HepG2 (cell line): Measurements from ENCODE around the gene SNX9. TPM values are rescaled to one million over a fixed set of nuclear protein-coding genes. Genes with fewer than 3 reads are reported as not detected.

Experiments
- FOXK1 ChIP-seq: sonication (generic); formaldehyde crosslinking; IDR thresholded peaks from 2 replicates; pipeline ENCODE4 v1.4.0; 2020; ENCODE audit warnings: low read depth, missing genetic modification reagents, borderline replicate concordance
- IRF2 ChIP-seq: IDR thresholded peaks from 2 replicates; pipeline ENCODE4 v1.6.1; 2018; ENCODE audit warnings: missing genetic modification reagents, missing compliant biosample characterization
- JUND ChIP-seq: sonication (generic); formaldehyde crosslinking; IDR thresholded peaks from 2 replicates; pipeline ENCODE4 v1.8.0; 2022; ENCODE audit warnings: mild to moderate bottlenecking, missing genetic modification reagents
- NAIF1 ChIP-seq: sonication (generic); formaldehyde crosslinking; IDR thresholded peaks from 2 replicates; pipeline ENCODE4 v1.5.0; 2020; ENCODE audit warnings: mild to moderate bottlenecking, missing genetic modification reagents, borderline replicate concordance
- TARDBP ChIP-seq: sonication (generic); formaldehyde crosslinking; IDR thresholded peaks from 2 replicates; pipeline ENCODE4 v1.8.0; 2022; ENCODE audit warnings: mild to moderate bottlenecking, missing genetic modification reagents
- ZNF12 ChIP-seq: sonication (generic); formaldehyde crosslinking; IDR thresholded peaks from 2 replicates; pipeline ENCODE4 v1.5.0; 2020; ENCODE audit warnings: missing genetic modification reagents
- ZNF674 ChIP-seq: sonication (generic); formaldehyde crosslinking; IDR thresholded peaks from 2 replicates; pipeline ENCODE4 v1.5.0; 2020; ENCODE audit warnings: low read depth, mild to moderate bottlenecking, missing genetic modification reagents
- ZSCAN22 ChIP-seq: sonication (generic); formaldehyde crosslinking; IDR thresholded peaks from 2 replicates; pipeline ENCODE4 v1.4.0; 2020; ENCODE audit warnings: mild to moderate bottlenecking, missing genetic modification reagents
- ZSCAN25 ChIP-seq: sonication (generic); formaldehyde crosslinking; IDR thresholded peaks from 2 replicates; pipeline ENCODE4 v1.8.0; 2022; ENCODE audit warnings: mild to moderate bottlenecking, missing genetic modification reagents
- ZSCAN29 ChIP-seq: sonication (generic); formaldehyde crosslinking; conservative IDR thresholded peaks from 2 replicates; pipeline ENCODE4 v1.4.0; 2020; ENCODE audit warnings: mild to moderate bottlenecking, missing genetic modification reagents
- polyA plus RNA-seq, 8 experiments: library from polyadenylated mRNA; depleted of rRNA in 3 of 8; stranded (reverse) in 7 of 8; unstranded in 1 of 8; fragments of >200 nt; fragmentation: Illumina TruSeq in 4 of 8; extraction: Trizol in 4 of 8; gene quantifications; 2 replicates each; pipeline versions ENCODE4 v1.2.1 to v1.2.3, GENCODE V29; 2011 to 2016; ENCODE audit warnings: low read depth in 4 of 8, missing spikeins in 1 of 8, mixed read lengths in 1 of 8; ENCODE audit not compliant: insufficient read depth in 1 of 8
- total RNA-seq, 5 experiments: library from RNA; depleted of rRNA; stranded (reverse); fragments of >200 nt; fragmentation: Illumina TruSeq; extraction: Trizol; gene quantifications; 2 replicates each; pipeline ENCODE4 v1.2.3, GENCODE V29; 2016; ENCODE audit warnings: low read depth in 1 of 5
- TF ChIP-seq, protein P1 (sequence below): sonication (generic); formaldehyde crosslinking; IDR thresholded peaks from 2 replicates; pipeline ENCODE4 v1.5.0; 2020; ENCODE audit warnings: mild to moderate bottlenecking, missing genetic modification reagents, borderline replicate concordance
- TF ChIP-seq, protein P2 (sequence below): sonication (generic); formaldehyde crosslinking; IDR thresholded peaks from 2 replicates; pipeline ENCODE4 v1.4.0; 2020; ENCODE audit warnings: mild to moderate bottlenecking, missing genetic modification reagents
- TF ChIP-seq, protein P3 (sequence below): sonication (generic); formaldehyde crosslinking; IDR thresholded peaks from 2 replicates; pipeline ENCODE4 v1.5.1; 2020; ENCODE audit warnings: missing genetic modification reagents, mild to moderate bottlenecking, borderline replicate concordance
- TF ChIP-seq, protein P4 (sequence below): sonication (generic); formaldehyde crosslinking; IDR thresholded peaks from 2 replicates; pipeline ENCODE4 v1.8.0; 2022; ENCODE audit warnings: mild to moderate bottlenecking, missing genetic modification reagents; ENCODE audit not compliant: insufficient replicate concordance
- TF ChIP-seq, protein P5 (sequence below): sonication (generic); formaldehyde crosslinking; IDR thresholded peaks from 2 replicates; pipeline ENCODE4 v1.9.0; 2022; ENCODE audit warnings: low read depth, missing genetic modification reagents
- TF ChIP-seq, protein P6 (sequence below): sonication (generic); formaldehyde crosslinking; IDR thresholded peaks from 2 replicates; pipeline ENCODE4 v1.8.1; 2022; ENCODE audit warnings: low read depth, mild to moderate bottlenecking, missing genetic modification reagents

SNX9 gene
- total and polyA plus RNA-seq, 2 of the 13 experiments (the other 11 are each of a cell fraction or from before 2014, with no cell fraction given): 21.9 to 36.0 TPM

DNA sequence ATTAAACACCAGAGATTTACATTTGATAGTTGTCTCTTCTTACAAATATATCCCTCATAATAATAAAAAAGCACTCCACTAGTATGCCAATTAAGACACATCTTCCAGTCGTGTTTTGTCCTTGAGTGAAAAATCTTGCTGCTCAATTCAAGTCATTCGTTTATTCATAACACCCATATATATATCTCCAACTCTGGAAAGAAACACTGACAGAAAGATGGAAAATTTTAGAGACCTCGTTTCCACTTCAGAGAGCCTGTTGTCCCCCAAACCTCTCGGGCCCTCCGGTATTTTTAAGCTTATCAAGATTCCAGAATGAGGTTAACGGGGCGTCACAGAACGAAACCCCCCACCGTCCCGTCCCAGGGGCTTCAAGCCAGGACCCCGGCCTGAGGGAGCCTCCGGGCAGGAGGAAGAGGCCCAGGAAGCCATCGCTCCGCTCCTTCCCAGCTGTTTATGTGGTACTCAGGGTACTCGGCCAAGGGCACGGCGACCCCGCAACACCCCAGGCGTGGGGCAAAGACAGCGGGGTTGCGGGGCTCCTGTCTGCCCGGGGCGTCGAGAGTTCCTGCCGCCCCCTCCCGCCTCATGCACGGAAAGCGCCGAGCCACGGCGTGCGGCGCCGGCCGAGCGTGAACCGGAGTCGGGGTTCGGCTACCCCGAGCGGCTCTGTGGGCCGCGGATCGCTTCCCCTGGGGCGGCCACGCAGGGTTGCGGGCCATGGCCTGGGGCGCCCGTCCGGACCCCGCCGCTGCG lies 623 bp upstream of the SNX9 start (continued):
- TF ChIP-seq, protein P1, sequence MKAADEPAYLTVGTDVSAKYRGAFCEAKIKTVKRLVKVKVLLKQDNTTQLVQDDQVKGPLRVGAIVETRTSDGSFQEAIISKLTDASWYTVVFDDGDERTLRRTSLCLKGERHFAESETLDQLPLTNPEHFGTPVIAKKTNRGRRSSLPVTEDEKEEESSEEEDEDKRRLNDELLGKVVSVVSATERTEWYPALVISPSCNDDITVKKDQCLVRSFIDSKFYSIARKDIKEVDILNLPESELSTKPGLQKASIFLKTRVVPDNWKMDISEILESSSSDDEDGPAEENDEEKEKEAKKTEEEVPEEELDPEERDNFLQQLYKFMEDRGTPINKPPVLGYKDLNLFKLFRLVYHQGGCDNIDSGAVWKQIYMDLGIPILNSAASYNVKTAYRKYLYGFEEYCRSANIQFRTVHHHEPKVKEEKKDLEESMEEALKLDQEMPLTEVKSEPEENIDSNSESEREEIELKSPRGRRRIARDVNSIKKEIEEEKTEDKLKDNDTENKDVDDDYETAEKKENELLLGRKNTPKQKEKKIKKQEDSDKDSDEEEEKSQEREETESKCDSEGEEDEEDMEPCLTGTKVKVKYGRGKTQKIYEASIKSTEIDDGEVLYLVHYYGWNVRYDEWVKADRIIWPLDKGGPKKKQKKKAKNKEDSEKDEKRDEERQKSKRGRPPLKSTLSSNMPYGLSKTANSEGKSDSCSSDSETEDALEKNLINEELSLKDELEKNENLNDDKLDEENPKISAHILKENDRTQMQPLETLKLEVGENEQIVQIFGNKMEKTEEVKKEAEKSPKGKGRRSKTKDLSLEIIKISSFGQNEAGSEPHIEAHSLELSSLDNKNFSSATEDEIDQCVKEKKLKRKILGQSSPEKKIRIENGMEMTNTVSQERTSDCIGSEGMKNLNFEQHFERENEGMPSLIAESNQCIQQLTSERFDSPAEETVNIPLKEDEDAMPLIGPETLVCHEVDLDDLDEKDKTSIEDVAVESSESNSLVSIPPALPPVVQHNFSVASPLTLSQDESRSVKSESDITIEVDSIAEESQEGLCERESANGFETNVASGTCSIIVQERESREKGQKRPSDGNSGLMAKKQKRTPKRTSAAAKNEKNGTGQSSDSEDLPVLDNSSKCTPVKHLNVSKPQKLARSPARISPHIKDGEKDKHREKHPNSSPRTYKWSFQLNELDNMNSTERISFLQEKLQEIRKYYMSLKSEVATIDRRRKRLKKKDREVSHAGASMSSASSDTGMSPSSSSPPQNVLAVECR (CRISPR knock-in tag): no peak
- no peak for TF ChIP-seq ZSCAN25
- TF ChIP-seq JUND (CRISPR knock-in tag): no peak
- TF ChIP-seq TARDBP (CRISPR knock-in tag): no peak
- TF ChIP-seq, protein P2, sequence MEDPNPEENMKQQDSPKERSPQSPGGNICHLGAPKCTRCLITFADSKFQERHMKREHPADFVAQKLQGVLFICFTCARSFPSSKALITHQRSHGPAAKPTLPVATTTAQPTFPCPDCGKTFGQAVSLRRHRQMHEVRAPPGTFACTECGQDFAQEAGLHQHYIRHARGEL (CRISPR knock-in tag): no peak
- TF ChIP-seq, protein P3, sequence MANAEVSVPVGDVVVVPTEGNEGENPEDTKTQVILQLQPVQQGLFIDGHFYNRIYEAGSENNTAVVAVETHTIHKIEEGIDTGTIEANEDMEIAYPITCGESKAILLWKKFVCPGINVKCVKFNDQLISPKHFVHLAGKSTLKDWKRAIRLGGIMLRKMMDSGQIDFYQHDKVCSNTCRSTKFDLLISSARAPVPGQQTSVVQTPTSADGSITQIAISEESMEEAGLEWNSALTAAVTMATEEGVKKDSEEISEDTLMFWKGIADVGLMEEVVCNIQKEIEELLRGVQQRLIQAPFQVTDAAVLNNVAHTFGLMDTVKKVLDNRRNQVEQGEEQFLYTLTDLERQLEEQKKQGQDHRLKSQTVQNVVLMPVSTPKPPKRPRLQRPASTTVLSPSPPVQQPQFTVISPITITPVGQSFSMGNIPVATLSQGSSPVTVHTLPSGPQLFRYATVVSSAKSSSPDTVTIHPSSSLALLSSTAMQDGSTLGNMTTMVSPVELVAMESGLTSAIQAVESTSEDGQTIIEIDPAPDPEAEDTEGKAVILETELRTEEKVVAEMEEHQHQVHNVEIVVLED (CRISPR knock-in tag): 0 out of 2 replicates have a peak, but pooled peaks have one; percentile 36
- TF ChIP-seq, protein P4, sequence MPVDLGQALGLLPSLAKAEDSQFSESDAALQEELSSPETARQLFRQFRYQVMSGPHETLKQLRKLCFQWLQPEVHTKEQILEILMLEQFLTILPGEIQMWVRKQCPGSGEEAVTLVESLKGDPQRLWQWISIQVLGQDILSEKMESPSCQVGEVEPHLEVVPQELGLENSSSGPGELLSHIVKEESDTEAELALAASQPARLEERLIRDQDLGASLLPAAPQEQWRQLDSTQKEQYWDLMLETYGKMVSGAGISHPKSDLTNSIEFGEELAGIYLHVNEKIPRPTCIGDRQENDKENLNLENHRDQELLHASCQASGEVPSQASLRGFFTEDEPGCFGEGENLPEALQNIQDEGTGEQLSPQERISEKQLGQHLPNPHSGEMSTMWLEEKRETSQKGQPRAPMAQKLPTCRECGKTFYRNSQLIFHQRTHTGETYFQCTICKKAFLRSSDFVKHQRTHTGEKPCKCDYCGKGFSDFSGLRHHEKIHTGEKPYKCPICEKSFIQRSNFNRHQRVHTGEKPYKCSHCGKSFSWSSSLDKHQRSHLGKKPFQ: no peak
- no peak for TF ChIP-seq IRF2 (CRISPR knock-in tag)
- TF ChIP-seq ZSCAN22 (CRISPR knock-in tag): no peak
- TF ChIP-seq, protein P5, sequence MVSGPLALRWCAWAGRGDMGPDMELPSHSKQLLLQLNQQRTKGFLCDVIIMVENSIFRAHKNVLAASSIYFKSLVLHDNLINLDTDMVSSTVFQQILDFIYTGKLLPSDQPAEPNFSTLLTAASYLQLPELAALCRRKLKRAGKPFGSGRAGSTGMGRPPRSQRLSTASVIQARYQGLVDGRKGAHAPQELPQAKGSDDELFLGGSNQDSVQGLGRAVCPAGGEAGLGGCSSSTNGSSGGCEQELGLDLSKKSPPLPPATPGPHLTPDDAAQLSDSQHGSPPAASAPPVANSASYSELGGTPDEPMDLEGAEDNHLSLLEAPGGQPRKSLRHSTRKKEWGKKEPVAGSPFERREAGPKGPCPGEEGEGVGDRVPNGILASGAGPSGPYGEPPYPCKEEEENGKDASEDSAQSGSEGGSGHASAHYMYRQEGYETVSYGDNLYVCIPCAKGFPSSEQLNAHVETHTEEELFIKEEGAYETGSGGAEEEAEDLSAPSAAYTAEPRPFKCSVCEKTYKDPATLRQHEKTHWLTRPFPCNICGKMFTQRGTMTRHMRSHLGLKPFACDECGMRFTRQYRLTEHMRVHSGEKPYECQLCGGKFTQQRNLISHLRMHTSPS (CRISPR knock-in tag): no peak
- no peak for TF ChIP-seq FOXK1 (CRISPR knock-in tag)
- no peak for TF ChIP-seq ZNF12 (CRISPR knock-in tag)
- TF ChIP-seq ZNF674: no peak
- TF ChIP-seq ZSCAN29 (CRISPR knock-in tag): no peak
- TF ChIP-seq NAIF1 (CRISPR knock-in tag): no peak
- TF ChIP-seq, protein P6, sequence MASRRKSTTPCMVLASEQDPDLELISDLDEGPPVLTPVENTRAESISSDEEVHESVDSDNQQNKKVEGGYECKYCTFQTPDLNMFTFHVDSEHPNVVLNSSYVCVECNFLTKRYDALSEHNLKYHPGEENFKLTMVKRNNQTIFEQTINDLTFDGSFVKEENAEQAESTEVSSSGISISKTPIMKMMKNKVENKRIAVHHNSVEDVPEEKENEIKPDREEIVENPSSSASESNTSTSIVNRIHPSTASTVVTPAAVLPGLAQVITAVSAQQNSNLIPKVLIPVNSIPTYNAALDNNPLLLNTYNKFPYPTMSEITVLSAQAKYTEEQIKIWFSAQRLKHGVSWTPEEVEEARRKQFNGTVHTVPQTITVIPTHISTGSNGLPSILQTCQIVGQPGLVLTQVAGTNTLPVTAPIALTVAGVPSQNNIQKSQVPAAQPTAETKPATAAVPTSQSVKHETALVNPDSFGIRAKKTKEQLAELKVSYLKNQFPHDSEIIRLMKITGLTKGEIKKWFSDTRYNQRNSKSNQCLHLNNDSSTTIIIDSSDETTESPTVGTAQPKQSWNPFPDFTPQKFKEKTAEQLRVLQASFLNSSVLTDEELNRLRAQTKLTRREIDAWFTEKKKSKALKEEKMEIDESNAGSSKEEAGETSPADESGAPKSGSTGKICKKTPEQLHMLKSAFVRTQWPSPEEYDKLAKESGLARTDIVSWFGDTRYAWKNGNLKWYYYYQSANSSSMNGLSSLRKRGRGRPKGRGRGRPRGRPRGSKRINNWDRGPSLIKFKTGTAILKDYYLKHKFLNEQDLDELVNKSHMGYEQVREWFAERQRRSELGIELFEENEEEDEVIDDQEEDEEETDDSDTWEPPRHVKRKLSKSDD: no peak
